ENCODE measurements around the gene MTMR12. TPM values are rescaled to one million over a fixed set of nuclear protein-coding genes. Genes with fewer than 3 reads are reported as not detected.

Gene MTMR12
- total and polyA plus RNA-seq, 2 donors (not counting 1 experiment from before 2014, with no cell fraction given): 9.6 to 29.2 TPM

DNA sequence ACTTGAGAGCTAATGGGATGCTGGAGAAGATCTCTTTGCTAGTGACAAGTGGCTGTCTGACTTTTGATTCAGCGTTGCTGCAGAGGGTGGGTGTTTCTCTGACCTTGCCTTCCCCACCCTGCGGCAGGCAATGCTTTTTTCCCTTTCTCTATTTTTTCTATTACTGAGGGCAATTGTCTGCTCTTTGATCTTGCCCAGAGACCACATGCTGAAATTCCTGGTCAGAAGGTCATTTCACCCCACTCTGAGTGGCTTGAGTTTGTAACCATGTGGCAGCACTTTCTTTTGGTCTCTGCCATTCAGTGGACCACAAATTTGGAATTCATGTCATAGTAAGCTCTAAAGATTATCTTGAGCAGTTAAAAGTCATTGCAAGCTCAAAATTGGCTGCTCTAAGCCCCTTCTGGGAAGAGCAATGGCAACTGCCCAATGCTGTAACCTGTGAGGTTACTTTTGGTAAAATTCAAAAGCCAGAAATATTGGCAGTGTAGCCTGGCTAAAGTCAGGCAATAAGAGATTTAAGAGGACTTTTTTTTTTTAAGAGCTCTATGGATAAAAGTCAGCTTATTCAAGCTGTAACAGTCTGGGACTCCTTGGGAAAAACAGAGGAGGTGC lies 30.4 kb upstream of the MTMR12 start:
- POLR2A ChIA-PET: no interaction called here
- Histone ChIP-seq H3K4me3 (ENCODE audit: control extremely low read depth in 1 of 5, extremely low read depth in 1 of 5, insufficient read depth in 1 of 5, low read depth in 2 of 5, low read length in 4 of 5) (no peak overlapping the region), H3K4me1 (ENCODE audit: control insufficient read depth in 2 of 2, insufficient read depth in 2 of 2, low read length in 2 of 2) (no peaks in the 10 kb centered on the region), H3K9me3 (ENCODE audit: control extremely low read depth in 1 of 3, control insufficient read depth in 2 of 3, insufficient read depth in 1 of 3, low read length in 2 of 3) (peaks cover 0 to 30% (median 23%) of the 10 kb centered on the region in 3 donors), H4K20me1 (ENCODE audit: control insufficient read depth, insufficient read depth, low read length, poor library complexity, severe bottlenecking) (no peaks in the 10 kb centered on the region), H3K36me3 (replicated peaks in 1 of 2; ENCODE audit: control extremely low read depth in 1 of 2, control insufficient read depth in 1 of 2, extremely low read depth in 1 of 2, insufficient read depth in 2 of 2, low read length in 1 of 2) (no peaks in the 10 kb centered on the region), H3K27ac (ENCODE audit: low read length in 2 of 2) (no peak overlapping the region), H2AFZ (ENCODE audit: insufficient read depth, low read depth, low read length, poor library complexity, severe bottlenecking) (no peak overlapping the region), H3K9ac (ENCODE audit: low read length) (no peak overlapping the region), H3K79me2 (ENCODE audit: control insufficient read depth, insufficient read depth, low read length) (no peaks in the 10 kb centered on the region), H3K27me3 (replicated peaks in 1 of 4; ENCODE audit: control extremely low read depth in 1 of 4, control insufficient read depth in 3 of 4, insufficient read depth in 4 of 4, low read length in 3 of 4) (no peaks in the 10 kb centered on the region), H3K4me2 (replicated peaks; ENCODE audit: low read depth, low read length, poor library complexity, severe bottlenecking) (no peak overlapping the region)
- CTCF ChIA-PET: interaction anchor here (0.8 kb wide), 1 partner anchor 14 kb away, joined by 3 read pairs; no protein-coding TSS in a partner anchor
- 100% methylated on average over 1 of the region's 2 CpGs for WGBS (ENCODE audit: insufficient coverage)
- intact Hi-C loops (cut with micrococcal nuclease): no loop called here
- no peak for TF ChIP-seq EZH2 (IDR thresholded peaks at IDR 0.05; ENCODE audit: borderline replicate concordance, insufficient read depth, low read depth, low read length, poor library complexity, severe bottlenecking)
- TF ChIP-seq CTCF (IDR thresholded peaks at IDR 0.05): no peak
- Mint-ChIP-seq H3K9me3 (ENCODE audit: insufficient read depth) (peaks cover 12% of the 10 kb centered on the region), H3K4me1 (no peaks in the 10 kb centered on the region), H3K27me3 (no peaks in the 10 kb centered on the region), H3K4me3 (no peak overlapping the region), H3K27ac (no peak overlapping the region)
- no peak for ATAC-seq (ENCODE audit: low read depth)
- no peak for DNase-seq

DNA sequence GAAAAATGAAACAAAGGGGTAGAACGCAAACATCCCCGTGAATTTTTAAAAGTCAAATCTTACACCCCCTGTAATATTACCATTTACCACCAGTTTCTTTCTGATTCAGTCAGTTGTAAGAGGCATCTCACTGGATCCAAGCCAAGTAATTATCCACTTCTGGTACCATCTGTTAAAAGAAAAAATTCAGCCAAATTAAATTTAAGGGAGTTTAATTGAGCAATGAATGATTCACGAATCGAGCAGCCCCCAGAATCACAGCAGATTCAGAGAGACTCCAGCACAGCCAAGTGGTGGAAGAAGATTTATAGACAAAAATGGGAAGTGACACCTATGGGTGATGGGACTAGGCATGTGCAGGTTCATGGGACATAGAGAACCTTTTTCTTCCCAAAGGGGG lies 29.9 kb upstream of the MTMR12 start:
- no peak for DNase-seq
- H3K4me1 ChIP-seq (ENCODE audit: control insufficient read depth in 2 of 2, insufficient read depth in 2 of 2, low read length in 2 of 2): no peaks in the 10 kb centered on the region
- whole genome bisulfite sequencing (ENCODE audit: insufficient coverage): no CpG with 5 or more reads among the region's 4 CpGs
- ATAC-seq (ENCODE audit: low read depth): no peak
- Mint-ChIP-seq H3K27me3 (no peaks in the 10 kb centered on the region), H3K27ac (no peak overlapping the region), H3K4me1 (no peaks in the 10 kb centered on the region), H3K9me3 (ENCODE audit: insufficient read depth) (peaks cover 12% of the 10 kb centered on the region), H3K4me3 (no peak overlapping the region)
- ChIA-PET POLR2A (interaction anchor here (1.0 kb wide), 1 partner anchor 13 kb away, joined by 11 read pairs; no protein-coding TSS in a partner anchor), CTCF (no interaction called here)
- no peak overlapping the region for H3K27ac ChIP-seq (ENCODE audit: low read length in 2 of 2)
- H3K9ac ChIP-seq (ENCODE audit: low read length): no peak overlapping the region
- H3K36me3 ChIP-seq (replicated peaks in 1 of 2; ENCODE audit: control extremely low read depth in 1 of 2, control insufficient read depth in 1 of 2, extremely low read depth in 1 of 2, insufficient read depth in 2 of 2, low read length in 1 of 2): no peaks in the 10 kb centered on the region
- no peak overlapping the region for H2AFZ ChIP-seq (ENCODE audit: insufficient read depth, low read depth, low read length, poor library complexity, severe bottlenecking)
- H3K4me3 ChIP-seq (ENCODE audit: control extremely low read depth in 1 of 5, extremely low read depth in 1 of 5, insufficient read depth in 1 of 5, low read depth in 2 of 5, low read length in 4 of 5): no peak overlapping the region
- no peaks in the 10 kb centered on the region for H4K20me1 ChIP-seq (ENCODE audit: control insufficient read depth, insufficient read depth, low read length, poor library complexity, severe bottlenecking)
- H3K79me2 ChIP-seq (ENCODE audit: control insufficient read depth, insufficient read depth, low read length): no peaks in the 10 kb centered on the region
- peaks cover 0 to 29% (median 23%) of the 10 kb centered on the region in 3 donors for H3K9me3 ChIP-seq (ENCODE audit: control extremely low read depth in 1 of 3, control insufficient read depth in 2 of 3, insufficient read depth in 1 of 3, low read length in 2 of 3)
- TF ChIP-seq EZH2 (IDR thresholded peaks at IDR 0.05; ENCODE audit: borderline replicate concordance, insufficient read depth, low read depth, low read length, poor library complexity, severe bottlenecking): no peak
- no peak for TF ChIP-seq CTCF (IDR thresholded peaks at IDR 0.05)
- no peak overlapping the region for H3K4me2 ChIP-seq (replicated peaks; ENCODE audit: low read depth, low read length, poor library complexity, severe bottlenecking)
- no peaks in the 10 kb centered on the region for H3K27me3 ChIP-seq (replicated peaks in 1 of 4; ENCODE audit: control extremely low read depth in 1 of 4, control insufficient read depth in 3 of 4, insufficient read depth in 4 of 4, low read length in 3 of 4)
- intact Hi-C loops (cut with micrococcal nuclease): no loop called here
